ENCODE results near the gene RFNG.

RFNG gene

DNA sequence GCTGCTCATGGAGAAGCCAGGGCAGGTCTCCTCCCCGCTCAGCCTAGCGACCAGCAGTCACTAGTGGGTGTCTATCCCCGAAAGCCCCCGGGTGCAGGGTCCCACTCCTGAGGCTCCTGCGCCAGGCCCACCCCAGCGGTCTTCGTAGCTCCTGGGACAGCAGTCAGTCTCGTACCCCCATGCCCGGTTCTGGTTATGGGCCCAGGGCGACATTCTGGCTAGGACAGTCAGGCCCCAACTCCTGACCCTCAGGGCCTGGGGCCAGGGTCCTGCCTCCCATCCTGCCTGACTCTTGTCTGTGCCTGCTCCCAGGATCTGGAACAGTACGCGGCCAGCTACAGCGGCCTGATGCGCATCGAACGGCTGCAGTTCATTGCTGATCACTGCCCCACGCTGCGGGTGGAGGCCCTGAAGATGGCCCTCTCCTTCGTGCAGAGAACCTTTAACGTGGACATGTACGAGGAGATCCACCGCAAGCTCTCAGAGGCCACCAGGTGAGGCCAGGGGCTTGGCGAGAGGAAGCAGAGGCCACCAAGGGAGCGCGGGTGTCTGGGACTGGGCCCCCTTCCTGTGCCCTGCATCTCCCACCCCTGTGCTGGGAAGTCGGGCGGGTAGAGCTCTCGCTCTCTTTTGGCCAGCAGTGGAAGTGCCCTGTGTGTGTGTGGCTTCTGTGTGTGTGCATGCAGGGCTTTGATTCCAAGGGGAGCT, 2.1 kb upstream of the RFNG start:
- peaks cover 59 to 72% of the 10 kb centered on the region in 2 donors for H3K36me3 ChIP-seq (replicated peaks in 1 of 2; ENCODE audit: control insufficient read depth in 2 of 2, insufficient read depth in 2 of 2, low read length in 2 of 2)

DNA sequence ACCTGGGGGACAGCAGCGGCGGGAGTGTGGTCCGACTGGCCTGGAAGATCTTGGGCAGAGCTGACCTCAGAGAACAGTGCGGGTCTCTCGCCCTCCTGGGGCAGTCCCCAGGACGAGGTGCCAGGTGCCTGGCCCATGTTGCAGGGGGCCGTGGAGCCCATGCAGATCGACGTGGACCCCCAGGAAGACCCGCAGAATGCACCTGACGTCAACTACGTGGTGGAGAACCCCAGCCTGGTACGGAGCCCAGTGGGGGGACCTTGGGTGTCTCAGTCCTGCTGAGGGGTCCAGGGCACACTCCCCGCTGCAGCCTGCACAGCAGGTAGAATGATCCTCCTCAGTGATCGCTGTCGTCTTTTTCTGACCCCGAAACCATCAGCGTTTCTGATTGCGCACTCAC, 1.5 kb upstream of the RFNG start:
- Histone ChIP-seq H4K8ac (ENCODE audit: low read depth, low read length) (no peak overlapping the region), H3K9ac (ENCODE audit: low read depth, low read length, poor library complexity) (no peak overlapping the region), H2AFZ (ENCODE audit: low read length) (no peak overlapping the region), H3K14ac (ENCODE audit: low read length) (no peak overlapping the region), H2AK5ac (ENCODE audit: low read depth, low read length) (no peak overlapping the region), H2BK12ac (ENCODE audit: low read length) (no peak overlapping the region), H3K9me3 (replicated peaks in 1 of 2; ENCODE audit: control insufficient read depth in 2 of 2, insufficient read depth in 1 of 2, low read depth in 1 of 2, low read length in 2 of 2) (no peaks in the 10 kb centered on the region), H4K91ac (ENCODE audit: low read depth, low read length, poor library complexity) (no peak overlapping the region), H2BK5ac (ENCODE audit: low read length) (no peak overlapping the region), H2BK120ac (ENCODE audit: low read depth, low read length) (no peak overlapping the region), H3K4me3 (ENCODE audit: low read length in 2 of 2) (peak overlapping the region in 1 of 2 donors; percentile 98), H3K4ac (ENCODE audit: low read length) (no peak overlapping the region), H3K27me3 (ENCODE audit: control insufficient read depth in 3 of 3, insufficient read depth in 3 of 3, low read depth in 1 of 3, low read length in 3 of 3) (no peaks in the 10 kb centered on the region), H3K4me1 (ENCODE audit: control insufficient read depth in 2 of 2, insufficient read depth in 1 of 2, low read depth in 1 of 2, low read length in 2 of 2) (peaks cover 7% of the 10 kb centered on the region in 2 donors), H2BK15ac (ENCODE audit: low read length) (no peak overlapping the region), H3K79me1 (ENCODE audit: low read depth, low read length) (peaks cover 21% of the 10 kb centered on the region), H3K4me2 (ENCODE audit: insufficient read depth, low read length, poor library complexity, severe bottlenecking) (peak overlapping the region; percentile 18), H3K18ac (ENCODE audit: low read length) (no peak overlapping the region), H3K23ac (ENCODE audit: low read depth, low read length, poor library complexity) (peak overlapping the region; percentile 3), H3K27ac (replicated peaks; ENCODE audit: low read length) (no peak overlapping the region), H3K36me3 (replicated peaks in 1 of 2; ENCODE audit: control insufficient read depth in 2 of 2, insufficient read depth in 2 of 2, low read length in 2 of 2) (peaks cover 58 to 68% of the 10 kb centered on the region in 2 donors)
- DNase-seq (ENCODE audit: low spot score) = no peak
- WGBS, 2 donors (ENCODE audit: extremely low coverage in 2 of 2, insufficient read length in 2 of 2, insufficient replicate concordance in 1 of 2) = no CpG with 5 or more reads among the region's 19 CpGs

More for the DNA sequence above, 2.1 kb upstream of the RFNG start:
- peaks cover 22% of the 10 kb centered on the region for H3K79me1 ChIP-seq (ENCODE audit: low read depth, low read length)
- no peak overlapping the region for H2BK12ac ChIP-seq (ENCODE audit: low read length)
- H3K4me3 ChIP-seq (ENCODE audit: low read length in 2 of 2) = peak overlapping the region in 1 of 2 donors; percentile 98
- DNase-seq (ENCODE audit: low spot score) = no peak
- H3K27me3 ChIP-seq (ENCODE audit: control insufficient read depth in 3 of 3, insufficient read depth in 3 of 3, low read depth in 1 of 3, low read length in 3 of 3) = no peaks in the 10 kb centered on the region
- H3K9ac ChIP-seq (ENCODE audit: low read depth, low read length, poor library complexity) = no peak overlapping the region
- H3K14ac ChIP-seq (ENCODE audit: low read length) = peak overlapping the region; percentile 21
- H4K91ac ChIP-seq (ENCODE audit: low read depth, low read length, poor library complexity) = no peak overlapping the region
- H3K27ac ChIP-seq (replicated peaks; ENCODE audit: low read length) = no peak overlapping the region
- no peak overlapping the region for H4K8ac ChIP-seq (ENCODE audit: low read depth, low read length)
- no peak overlapping the region for H2AFZ ChIP-seq (ENCODE audit: low read length)
- H2AK5ac ChIP-seq (ENCODE audit: low read depth, low read length) = no peak overlapping the region
- H3K4me2 ChIP-seq (ENCODE audit: insufficient read depth, low read length, poor library complexity, severe bottlenecking) = no peak overlapping the region
- no CpG with 5 or more reads among the region's 28 CpGs for WGBS, 2 donors (ENCODE audit: extremely low coverage in 2 of 2, insufficient read length in 2 of 2, insufficient replicate concordance in 1 of 2)
- peak overlapping the region; percentile 3 for H3K23ac ChIP-seq (ENCODE audit: low read depth, low read length, poor library complexity)
- no peak overlapping the region for H2BK120ac ChIP-seq (ENCODE audit: low read depth, low read length)
- peak overlapping the region; percentile 24 for H2BK5ac ChIP-seq (ENCODE audit: low read length)
- no peak overlapping the region for H3K4ac ChIP-seq (ENCODE audit: low read length)
- H2BK15ac ChIP-seq (ENCODE audit: low read length) = no peak overlapping the region
- no peak overlapping the region for H3K18ac ChIP-seq (ENCODE audit: low read length)
- peaks cover 7% of the 10 kb centered on the region in 2 donors for H3K4me1 ChIP-seq (ENCODE audit: control insufficient read depth in 2 of 2, insufficient read depth in 1 of 2, low read depth in 1 of 2, low read length in 2 of 2)
- no peaks in the 10 kb centered on the region for H3K9me3 ChIP-seq (replicated peaks in 1 of 2; ENCODE audit: control insufficient read depth in 2 of 2, insufficient read depth in 1 of 2, low read depth in 1 of 2, low read length in 2 of 2)

DNA sequence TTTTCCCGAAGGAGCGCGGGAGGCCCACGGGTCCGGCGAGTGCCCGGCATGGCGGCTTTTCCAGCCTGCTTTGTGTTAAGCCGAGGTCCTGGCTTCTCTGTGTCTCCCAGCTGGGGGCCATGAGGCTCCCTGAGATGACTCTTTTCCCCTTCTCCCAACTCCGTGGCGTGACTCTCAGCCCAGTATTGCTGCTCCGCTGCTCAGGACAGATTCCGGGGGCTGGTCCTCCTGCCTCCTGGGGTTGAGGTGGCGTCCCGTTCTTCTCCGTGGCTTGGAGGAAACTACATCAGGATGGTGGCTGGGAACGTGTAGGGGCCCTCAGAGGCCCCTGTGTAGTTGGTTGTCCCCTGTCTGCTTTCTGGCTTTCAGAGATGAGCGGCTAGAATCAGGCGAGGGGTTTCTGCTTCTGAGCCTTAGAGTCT, 1.0 kb upstream of the RFNG start:
- Histone ChIP-seq H3K4me2 (ENCODE audit: insufficient read depth, low read length, poor library complexity, severe bottlenecking) (peak overlapping the region; percentile 98), H3K14ac (ENCODE audit: low read length) (no peak overlapping the region), H2BK120ac (ENCODE audit: low read depth, low read length) (no peak overlapping the region), H3K4ac (ENCODE audit: low read length) (no peak overlapping the region), H2BK12ac (ENCODE audit: low read length) (no peak overlapping the region), H3K27me3 (ENCODE audit: control insufficient read depth in 3 of 3, insufficient read depth in 3 of 3, low read depth in 1 of 3, low read length in 3 of 3) (no peaks in the 10 kb centered on the region), H2AFZ (ENCODE audit: low read length) (no peak overlapping the region), H3K79me1 (ENCODE audit: low read depth, low read length) (peaks cover 22% of the 10 kb centered on the region), H3K23ac (ENCODE audit: low read depth, low read length, poor library complexity) (peak overlapping the region; percentile 43), H3K36me3 (replicated peaks in 1 of 2; ENCODE audit: control insufficient read depth in 2 of 2, insufficient read depth in 2 of 2, low read length in 2 of 2) (peaks cover 60 to 68% of the 10 kb centered on the region in 2 donors), H3K9me3 (replicated peaks in 1 of 2; ENCODE audit: control insufficient read depth in 2 of 2, insufficient read depth in 1 of 2, low read depth in 1 of 2, low read length in 2 of 2) (no peaks in the 10 kb centered on the region), H4K91ac (ENCODE audit: low read depth, low read length, poor library complexity) (no peak overlapping the region), H2BK5ac (ENCODE audit: low read length) (no peak overlapping the region), H3K18ac (ENCODE audit: low read length) (no peak overlapping the region), H2BK15ac (ENCODE audit: low read length) (no peak overlapping the region), H3K4me3 (ENCODE audit: low read length in 2 of 2) (peak overlapping the region; percentile 98 to 99), H3K27ac (replicated peaks; ENCODE audit: low read length) (no peak overlapping the region), H2AK5ac (ENCODE audit: low read depth, low read length) (peak overlapping the region; percentile 81), H3K9ac (ENCODE audit: low read depth, low read length, poor library complexity) (peak overlapping the region; percentile 94), H4K8ac (ENCODE audit: low read depth, low read length) (no peak overlapping the region), H3K4me1 (ENCODE audit: control insufficient read depth in 2 of 2, insufficient read depth in 1 of 2, low read depth in 1 of 2, low read length in 2 of 2) (peaks cover 7% of the 10 kb centered on the region in 2 donors)
- no CpG with 5 or more reads among the region's 19 CpGs for WGBS, 2 donors (ENCODE audit: extremely low coverage in 2 of 2, insufficient read length in 2 of 2, insufficient replicate concordance in 1 of 2)
- DNase-seq (ENCODE audit: low spot score) = no peak

DNA sequence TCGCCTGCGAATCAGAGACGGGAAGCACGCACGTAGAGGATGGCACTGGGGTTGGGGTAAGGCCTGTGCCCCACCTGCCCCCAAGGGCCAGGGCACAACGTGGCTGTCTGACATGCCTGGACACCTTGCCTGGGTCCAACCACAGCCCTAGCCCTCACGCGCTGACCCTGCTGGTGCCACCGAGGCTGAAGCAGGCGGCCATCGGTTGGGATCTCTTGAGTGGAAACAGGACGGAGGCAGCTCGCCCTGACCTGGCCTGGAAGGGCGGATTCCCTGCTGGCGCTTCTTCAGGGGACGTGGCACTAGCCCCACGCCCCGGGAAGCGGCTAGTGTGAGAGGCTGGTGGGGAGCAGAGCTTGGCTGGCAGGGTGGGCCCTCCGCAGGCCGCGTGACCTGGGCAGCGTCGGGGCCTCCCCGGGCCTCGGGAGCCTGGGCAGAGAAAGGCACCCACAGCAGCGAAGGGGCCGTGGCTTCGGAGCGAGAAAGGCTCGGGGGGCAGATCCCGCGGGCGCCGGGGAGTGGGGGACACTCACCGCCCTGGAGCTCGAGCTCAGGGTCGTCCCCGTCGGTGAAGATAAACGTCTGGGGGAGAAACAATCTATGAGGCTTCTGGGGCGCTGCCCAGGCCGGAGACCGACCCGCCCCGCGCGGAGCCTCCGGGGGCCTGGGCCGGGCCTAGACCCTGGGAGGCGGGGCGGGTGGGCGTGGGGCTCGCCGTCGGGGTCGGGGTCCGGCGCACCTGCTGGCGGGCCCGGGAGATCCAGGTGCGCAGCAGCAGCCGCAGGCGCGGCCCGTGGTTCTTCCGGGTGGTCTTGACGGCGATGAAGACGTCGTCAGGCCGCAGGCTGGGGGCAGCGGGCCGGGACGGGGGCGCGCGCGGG, 610 bp downstream of the RFNG start:
- H3K9ac ChIP-seq (ENCODE audit: low read depth, low read length, poor library complexity) = peak overlapping the region; percentile 90
- no peak overlapping the region for H4K91ac ChIP-seq (ENCODE audit: low read depth, low read length, poor library complexity)
- H3K18ac ChIP-seq (ENCODE audit: low read length) = peak overlapping the region; percentile 80
- H3K4me3 ChIP-seq (ENCODE audit: low read length in 2 of 2) = peak overlapping the region; percentile 98 to 99
- peaks cover 49 to 61% of the 10 kb centered on the region in 2 donors for H3K36me3 ChIP-seq (replicated peaks in 1 of 2; ENCODE audit: control insufficient read depth in 2 of 2, insufficient read depth in 2 of 2, low read length in 2 of 2)
- H3K27me3 ChIP-seq (ENCODE audit: control insufficient read depth in 3 of 3, insufficient read depth in 3 of 3, low read depth in 1 of 3, low read length in 3 of 3) = no peaks in the 10 kb centered on the region
- no CpG with 5 or more reads among the region's 79 CpGs for WGBS, 2 donors (ENCODE audit: extremely low coverage in 2 of 2, insufficient read length in 2 of 2, insufficient replicate concordance in 1 of 2)
- peak overlapping the region; percentile 100 for H2BK12ac ChIP-seq (ENCODE audit: low read length)
- no peak for DNase-seq (ENCODE audit: low spot score)
- peak overlapping the region; percentile 89 for H3K23ac ChIP-seq (ENCODE audit: low read depth, low read length, poor library complexity)
- peak overlapping the region; percentile 75 for H2BK5ac ChIP-seq (ENCODE audit: low read length)
- peaks cover 21% of the 10 kb centered on the region for H3K79me1 ChIP-seq (ENCODE audit: low read depth, low read length)
- H3K27ac ChIP-seq (replicated peaks; ENCODE audit: low read length) = no peak overlapping the region
- H2BK15ac ChIP-seq (ENCODE audit: low read length) = peak overlapping the region; percentile 96
- peak overlapping the region; percentile 90 for H2AFZ ChIP-seq (ENCODE audit: low read length)
- peak overlapping the region; percentile 96 for H4K8ac ChIP-seq (ENCODE audit: low read depth, low read length)
- peaks cover 7% of the 10 kb centered on the region in 2 donors for H3K4me1 ChIP-seq (ENCODE audit: control insufficient read depth in 2 of 2, insufficient read depth in 1 of 2, low read depth in 1 of 2, low read length in 2 of 2)
- peak overlapping the region; percentile 53 for H3K4ac ChIP-seq (ENCODE audit: low read length)
- peak overlapping the region; percentile 63 for H2AK5ac ChIP-seq (ENCODE audit: low read depth, low read length)
- H2BK120ac ChIP-seq (ENCODE audit: low read depth, low read length) = no peak overlapping the region
- H3K14ac ChIP-seq (ENCODE audit: low read length) = peak overlapping the region; percentile 89
- H3K9me3 ChIP-seq (replicated peaks in 1 of 2; ENCODE audit: control insufficient read depth in 2 of 2, insufficient read depth in 1 of 2, low read depth in 1 of 2, low read length in 2 of 2) = no peaks in the 10 kb centered on the region
- H3K4me2 ChIP-seq (ENCODE audit: insufficient read depth, low read length, poor library complexity, severe bottlenecking) = peak overlapping the region; percentile 98

Data from neuronal stem cell (in vitro differentiated cells).